Rectal smooth muscle tissue (tissue), 1 donor: ENCODE data around the gene AGO4.
"Not testable (repeated sequence)": the region's sequence is repeated elsewhere in the genome, so short reads cannot be mapped to it uniquely, and the experiment has no call there.

Experiments used
- H3K27ac ChIP-seq: one replicate; pipeline ENCODE4 v1.7.0; 2013; ENCODE audit warnings: low read depth, low read length, inconsistent platforms
- H3K27me3 ChIP-seq: one replicate; pipeline ENCODE4 v1.7.0; 2013; ENCODE audit warnings: low read length; ENCODE audit not compliant: control insufficient read depth, insufficient read depth
- H3K36me3 ChIP-seq: one replicate; pipeline ENCODE4 v1.7.0; 2013; ENCODE audit warnings: low read length; ENCODE audit not compliant: control insufficient read depth, insufficient read depth
- H3K4me1 ChIP-seq: one replicate; pipeline ENCODE4 v1.7.0; 2013; ENCODE audit warnings: low read length; ENCODE audit not compliant: control insufficient read depth, insufficient read depth
- H3K4me3 ChIP-seq: one replicate; pipeline ENCODE4 v1.7.0; 2013; ENCODE audit warnings: low read length
- H3K9ac ChIP-seq: one replicate; pipeline ENCODE4 v1.7.0; 2013; ENCODE audit warnings: low read length

AGO4 gene

GRCh38 chr1:35876988-35877387 lies 69.2 kb downstream of the AGO4 start:
- Histone ChIP-seq H3K27ac (no peak overlapping the region), H3K27me3 (no peaks in the 10 kb centered on the region), H3K9ac (no peak overlapping the region), H3K4me1 (no peaks in the 10 kb centered on the region), H3K36me3 (no peaks in the 10 kb centered on the region), H3K4me3 (no peak overlapping the region)

DNA sequence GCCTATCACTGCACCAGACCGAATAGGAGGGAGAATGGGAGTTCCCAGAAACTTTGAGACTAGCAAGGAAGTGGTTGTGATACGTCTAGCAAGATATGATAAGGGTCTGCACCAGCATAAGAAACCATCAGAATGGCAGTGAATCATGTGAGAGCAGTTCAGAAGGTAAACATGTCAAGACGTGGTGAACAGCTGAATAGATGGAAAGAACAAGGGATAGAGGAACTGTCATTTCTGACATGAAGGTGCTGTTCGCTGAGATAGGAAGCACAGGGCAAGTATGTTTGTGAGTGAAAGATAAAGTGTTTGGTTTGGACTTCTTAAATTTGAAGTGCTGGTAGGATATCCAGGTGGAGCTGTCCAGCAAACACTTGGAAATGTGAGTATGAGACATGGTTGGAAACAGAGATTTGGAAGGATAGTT lies 74.0 kb downstream of the AGO4 start:
- Histone ChIP-seq H3K4me3 (no peak overlapping the region), H3K27ac (no peak overlapping the region), H3K4me1 (no peaks in the 10 kb centered on the region), H3K36me3 (no peaks in the 10 kb centered on the region), H3K9ac (no peak overlapping the region), H3K27me3 (no peaks in the 10 kb centered on the region)

GRCh38 chr1:35882586-35882944 lies 74.7 kb downstream of the AGO4 start:
- H3K9ac ChIP-seq: no peak overlapping the region
- no peaks in the 10 kb centered on the region for H3K27me3 ChIP-seq
- no peaks in the 10 kb centered on the region for H3K4me1 ChIP-seq
- H3K27ac ChIP-seq: no peak overlapping the region
- H3K36me3 ChIP-seq: no peaks in the 10 kb centered on the region
- peak overlapping the region; percentile 44 for H3K4me3 ChIP-seq

DNA sequence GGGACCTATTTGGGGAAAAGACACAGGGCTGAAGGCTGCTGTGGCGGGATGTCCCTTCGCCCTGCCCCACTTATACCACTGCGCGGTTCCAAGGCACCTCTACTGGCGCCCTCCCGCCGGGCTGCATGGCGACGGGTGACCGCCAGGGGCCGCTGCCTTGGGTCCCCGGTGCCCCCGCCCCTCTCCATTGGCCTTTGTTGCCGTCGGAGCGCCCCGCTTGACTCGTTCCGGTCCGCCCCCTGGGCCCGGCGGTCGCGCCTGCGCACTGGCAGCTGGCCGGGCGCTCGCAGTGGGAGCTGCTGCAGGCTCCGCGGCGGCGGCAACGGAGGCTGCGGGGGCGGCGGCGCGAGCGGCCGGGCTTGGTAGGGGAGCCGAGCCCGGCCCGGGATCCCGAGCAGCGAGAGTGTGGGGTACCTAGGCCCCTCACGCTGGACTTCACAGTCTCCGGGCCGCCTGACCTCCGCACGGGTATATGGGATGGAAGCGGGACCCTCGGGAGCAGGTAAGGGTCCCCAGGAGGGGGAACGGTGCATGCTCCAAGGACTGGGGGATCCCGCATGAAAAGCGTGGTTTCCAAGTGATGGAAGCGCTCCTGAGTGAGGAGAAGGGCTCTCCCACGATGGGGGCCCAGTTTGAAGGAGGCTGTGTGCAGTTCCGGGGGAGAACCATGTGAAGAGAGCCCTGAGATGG lies 75.3 kb downstream of the AGO4 start, which contains the start of gene AGO1:
AGO1 (plus strand) TSS at position 265 of the 690 bp plus-strand sequence; CDS start at position 478, 213 bp downstream.
- Histone ChIP-seq H3K4me1 (no peaks in the 10 kb centered on the region), H3K27ac (peak within 1 kb of the TSS; percentile 71), H3K36me3 (no peaks in the 10 kb centered on the region), H3K27me3 (no peaks in the 10 kb centered on the region), H3K4me3 (peak within 1 kb of the TSS; percentile 100), H3K9ac (peak within 1 kb of the TSS; percentile 89)

DNA sequence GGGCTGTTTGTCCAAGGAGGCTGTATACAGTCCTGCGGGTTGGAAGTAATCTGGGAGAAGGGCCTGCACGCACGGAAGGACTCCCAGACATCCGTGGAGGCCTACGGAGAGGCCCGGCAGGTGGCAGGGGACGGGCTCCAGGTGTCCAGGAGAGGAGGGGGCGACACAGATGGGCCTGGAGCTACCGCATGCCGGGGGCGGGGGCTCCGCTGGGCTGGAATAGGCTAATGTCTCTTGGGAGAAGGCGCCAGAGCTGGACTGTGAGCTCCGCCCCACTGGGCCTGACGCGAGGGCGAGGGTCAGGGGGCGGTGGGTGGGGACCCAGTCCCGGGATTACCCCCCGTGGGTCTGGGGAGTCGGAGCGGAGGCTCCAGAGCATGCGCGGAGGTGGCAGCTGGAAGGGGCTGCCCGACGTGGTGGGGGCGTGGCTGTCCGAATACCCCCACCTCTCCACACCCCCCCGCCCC lies 75.9 kb downstream of the AGO4 start:
- Histone ChIP-seq H3K27ac (peak overlapping the region; percentile 71), H3K27me3 (no peaks in the 10 kb centered on the region), H3K36me3 (no peaks in the 10 kb centered on the region), H3K9ac (peak overlapping the region; percentile 89), H3K4me1 (no peaks in the 10 kb centered on the region), H3K4me3 (peak overlapping the region; percentile 100)

DNA sequence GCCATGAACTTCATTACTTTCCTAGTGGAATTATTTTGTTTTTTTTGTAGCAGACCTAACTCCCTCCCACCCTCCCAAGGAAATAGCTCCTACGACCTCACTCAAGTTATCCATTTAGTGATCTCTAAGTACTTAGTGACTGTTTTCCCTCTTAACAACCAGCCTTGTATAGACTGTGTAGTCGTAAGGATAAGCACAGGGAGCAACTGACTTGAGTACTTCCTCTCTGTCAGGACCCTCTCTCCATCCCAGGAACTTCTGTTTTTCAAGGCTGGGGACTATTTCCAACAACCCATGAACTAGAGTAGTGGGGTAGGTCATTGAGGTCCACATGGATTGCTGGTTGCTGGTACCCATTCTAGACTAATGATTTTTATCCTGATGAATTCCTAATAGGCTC lies 77.1 kb downstream of the AGO4 start:
- Histone ChIP-seq H3K27me3 (no peaks in the 10 kb centered on the region), H3K4me3 (no peak overlapping the region), H3K36me3 (no peaks in the 10 kb centered on the region), H3K9ac (no peak overlapping the region), H3K27ac (no peak overlapping the region), H3K4me1 (no peaks in the 10 kb centered on the region)

- no peak overlapping the region for H3K9ac ChIP-seq
- no peak overlapping the region for H3K27ac ChIP-seq
- H3K4me3 ChIP-seq: no peak overlapping the region
Observed at GRCh38 chr1:35885961-35886558, 78.2 kb downstream of the AGO4 start.

GRCh38 chr1:35886577-35887431 lies 79.0 kb downstream of the AGO4 start:
- H3K27ac ChIP-seq: no peak overlapping the region
- no peaks in the 10 kb centered on the region for H3K27me3 ChIP-seq
- no peaks in the 10 kb centered on the region for H3K36me3 ChIP-seq
- H3K4me3 ChIP-seq: no peak overlapping the region
- H3K9ac ChIP-seq: no peak overlapping the region
- H3K4me1 ChIP-seq: no peaks in the 10 kb centered on the region

More at GRCh38 chr1:35885961-35886558, 78.2 kb downstream of the AGO4 start:
- Histone ChIP-seq H3K27me3 (no peaks in the 10 kb centered on the region), H3K36me3 (no peaks in the 10 kb centered on the region), H3K4me1 (no peaks in the 10 kb centered on the region)

DNA sequence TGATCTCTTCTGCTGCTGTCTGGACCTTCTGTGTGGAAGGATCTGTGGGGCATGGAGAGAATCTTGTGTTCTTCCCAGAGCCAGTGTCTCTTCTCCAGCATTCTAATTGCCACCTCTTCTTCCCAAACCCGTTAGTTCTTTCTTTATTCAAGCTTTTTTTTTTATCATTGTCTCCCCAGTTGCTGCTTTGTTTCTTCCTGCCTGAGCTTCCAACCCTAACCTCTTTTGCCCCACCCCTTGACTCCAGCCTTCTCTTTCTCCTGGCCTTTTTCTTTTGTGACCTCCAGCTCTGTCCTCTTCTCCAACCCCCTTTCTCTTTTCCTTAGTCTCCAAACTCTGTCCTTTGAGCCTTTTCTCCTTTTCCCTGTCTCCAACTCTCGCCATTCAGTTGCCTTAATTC lies 79.7 kb downstream of the AGO4 start:
- no peak overlapping the region for H3K9ac ChIP-seq
- no peak overlapping the region for H3K27ac ChIP-seq
- no peak overlapping the region for H3K4me3 ChIP-seq

DNA sequence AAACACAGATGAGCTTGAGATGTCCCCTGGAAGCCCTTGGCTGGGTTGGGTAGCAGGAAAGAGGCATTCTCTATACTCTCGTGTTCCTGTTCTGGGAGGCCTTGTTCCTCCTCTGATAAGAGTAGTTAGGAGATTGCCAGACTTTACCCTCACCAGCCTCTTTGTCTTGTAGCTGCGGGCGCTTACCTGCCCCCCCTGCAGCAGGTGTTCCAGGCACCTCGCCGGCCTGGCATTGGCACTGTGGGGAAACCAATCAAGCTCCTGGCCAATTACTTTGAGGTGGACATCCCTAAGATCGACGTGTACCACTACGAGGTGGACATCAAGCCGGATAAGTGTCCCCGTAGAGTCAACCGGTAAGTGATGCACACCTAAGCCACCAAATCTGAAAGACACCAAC lies 80.4 kb downstream of the AGO4 start:
- H3K27me3 ChIP-seq: no peaks in the 10 kb centered on the region
- no peak overlapping the region for H3K27ac ChIP-seq
- no peak overlapping the region for H3K4me3 ChIP-seq
- H3K36me3 ChIP-seq: peaks cover 8% of the 10 kb centered on the region
- no peak overlapping the region for H3K9ac ChIP-seq
- no peaks in the 10 kb centered on the region for H3K4me1 ChIP-seq

More for the DNA sequence above, 79.7 kb downstream of the AGO4 start:
- H3K36me3 ChIP-seq: peaks cover 2% of the 10 kb centered on the region
- H3K4me1 ChIP-seq: no peaks in the 10 kb centered on the region
- H3K27me3 ChIP-seq: no peaks in the 10 kb centered on the region

DNA sequence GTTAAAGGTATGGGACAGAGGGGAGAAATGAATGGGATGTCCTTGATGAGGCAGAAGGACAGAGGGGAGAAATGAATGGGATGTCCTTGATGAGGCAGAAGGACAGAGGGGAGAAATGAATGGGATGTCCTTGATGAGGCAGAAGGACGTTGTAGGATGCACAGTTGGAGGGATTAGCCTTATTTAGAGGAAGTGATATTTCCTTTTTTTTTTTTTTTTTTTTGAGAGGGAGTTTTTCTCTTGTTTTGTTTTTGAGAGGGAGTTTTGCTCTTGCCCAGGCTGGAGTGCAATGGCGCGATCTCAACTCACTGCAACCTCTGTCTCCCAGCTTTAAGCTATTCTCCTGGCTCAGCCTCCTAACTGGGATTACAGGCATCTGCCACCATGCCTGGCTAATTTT lies 81.2 kb downstream of the AGO4 start:
- H3K27me3 ChIP-seq, H3K36me3 ChIP-seq: not testable (repeated sequence)

GRCh38 chr1:35893051-35893879 lies 85.4 kb downstream of the AGO4 start:
- H3K36me3 ChIP-seq: peaks cover 15% of the 10 kb centered on the region

More for the DNA sequence above, 81.2 kb downstream of the AGO4 start:
- not testable (repeated sequence) for H3K4me1 ChIP-seq, H3K9ac ChIP-seq, H3K4me3 ChIP-seq, H3K27ac ChIP-seq

More at GRCh38 chr1:35893051-35893879, 85.4 kb downstream of the AGO4 start:
- Histone ChIP-seq H3K27ac (no peak overlapping the region), H3K27me3 (no peaks in the 10 kb centered on the region), H3K4me3 (no peak overlapping the region), H3K4me1 (no peaks in the 10 kb centered on the region), H3K9ac (no peak overlapping the region)
